ENCODE results near the gene EAPP.
"Not testable (repeated sequence)": the region's sequence is repeated elsewhere in the genome, so short reads cannot be mapped to it uniquely, and the experiment has no call there.

The EAPP gene

GRCh38 chr14:34482463-34482862 is 57.0 kb downstream of the EAPP start:
- no peak for DNase-seq (ENCODE audit: low read depth in 2 of 2)

DNA sequence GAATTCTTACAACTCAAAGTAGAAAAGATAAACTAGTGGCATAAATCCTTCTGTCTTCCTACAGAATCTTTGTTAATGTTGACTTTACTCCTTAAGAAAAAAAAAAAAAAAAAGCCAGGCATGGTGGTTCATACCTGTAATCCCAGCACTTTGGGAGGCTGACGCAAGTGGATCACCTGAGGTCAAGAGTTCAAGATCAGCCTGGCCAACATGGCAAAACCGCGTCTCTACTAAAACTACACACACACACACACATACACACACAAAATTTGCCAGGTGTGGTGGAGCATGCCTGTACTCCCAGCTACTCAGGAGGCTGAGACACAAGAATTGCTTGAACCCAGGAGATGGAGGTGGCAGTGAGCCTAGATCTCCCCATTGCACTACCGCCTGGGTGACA is 59.8 kb downstream of the EAPP start:
- DNase-seq (ENCODE audit: low read depth in 2 of 2) = no peak

- DNase-seq (ENCODE audit: low read depth in 2 of 2) = no peak
These were observed 61.2 kb downstream of the EAPP start for GRCh38 chr14:34478261-34478660.

DNA sequence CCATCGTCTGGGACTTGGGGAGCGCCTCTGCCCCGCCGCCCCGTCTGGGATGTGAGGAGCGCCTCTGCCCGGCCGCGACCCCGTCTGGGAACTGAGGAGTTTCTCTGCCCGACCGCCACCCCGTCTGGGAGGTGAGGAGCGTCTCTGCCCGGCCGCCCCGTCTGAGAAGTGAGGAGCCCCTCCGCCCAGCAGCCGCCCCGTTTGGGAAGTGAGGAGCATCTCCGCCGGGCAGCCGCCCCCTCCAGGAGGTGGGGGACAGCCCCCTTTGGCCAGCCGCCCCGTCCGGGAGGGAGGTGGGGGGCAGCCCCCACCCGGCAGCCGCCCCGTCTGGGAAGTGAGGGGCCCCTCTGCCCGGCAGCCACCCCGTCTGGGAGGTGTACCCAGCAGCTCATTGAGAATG is 63.5 kb downstream of the EAPP start:
- DNase-seq (ENCODE audit: low read depth in 2 of 2) = not testable (repeated sequence)

DNA sequence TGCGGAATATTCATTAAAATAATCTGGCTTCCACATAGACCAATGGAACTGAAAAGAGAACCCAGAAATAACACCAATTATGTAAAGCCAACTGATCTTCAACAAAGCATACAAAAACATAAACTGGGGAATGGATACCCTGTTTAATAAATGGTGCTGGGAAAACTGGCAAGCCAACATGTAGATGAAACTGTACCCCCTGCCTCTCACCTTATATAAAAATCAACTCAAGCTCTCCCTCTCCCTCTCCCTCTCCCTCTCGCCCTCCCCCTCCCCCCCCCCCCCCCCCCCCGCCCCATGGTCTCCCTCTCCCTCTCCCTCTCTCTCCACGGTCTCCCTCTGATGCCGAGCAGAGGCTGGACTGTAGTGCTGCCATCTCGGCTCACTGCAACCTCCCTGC is 64.3 kb downstream of the EAPP start:
- DNase-seq (ENCODE audit: low read depth in 2 of 2) = no peak

GRCh38 chr14:34474187-34474679 is 65.3 kb downstream of the EAPP start:
- no peak for DNase-seq (ENCODE audit: low read depth in 2 of 2)

DNA sequence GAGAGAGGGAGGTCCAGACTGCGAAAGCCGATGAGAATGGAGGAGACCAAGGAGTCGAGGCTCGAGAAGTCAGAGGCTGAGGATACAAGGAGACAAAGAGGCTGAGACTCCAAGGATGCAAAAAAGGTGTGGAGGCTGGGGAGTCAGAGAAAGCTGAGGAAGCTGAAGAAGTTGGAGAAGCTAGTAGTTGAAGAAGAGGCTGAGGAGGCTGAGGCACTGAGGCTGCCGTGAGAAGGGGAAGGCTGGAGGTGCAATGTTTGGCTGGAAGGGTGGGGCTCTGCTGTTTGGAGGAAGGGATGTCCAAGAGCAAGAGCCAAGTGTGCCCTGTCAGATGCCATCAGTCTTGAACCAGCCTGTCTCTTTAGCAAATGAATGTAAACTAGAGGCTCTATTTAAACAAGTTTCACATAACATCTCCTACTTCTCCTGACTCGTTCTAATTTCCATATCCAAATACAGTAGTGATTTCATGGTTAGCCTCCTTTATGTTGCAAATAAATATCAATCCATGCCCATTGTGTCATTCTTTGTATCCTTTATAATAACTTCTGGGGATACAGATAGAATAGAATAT is 66.7 kb downstream of the EAPP start:
- no peak for DNase-seq (ENCODE audit: low read depth in 2 of 2)

DNA sequence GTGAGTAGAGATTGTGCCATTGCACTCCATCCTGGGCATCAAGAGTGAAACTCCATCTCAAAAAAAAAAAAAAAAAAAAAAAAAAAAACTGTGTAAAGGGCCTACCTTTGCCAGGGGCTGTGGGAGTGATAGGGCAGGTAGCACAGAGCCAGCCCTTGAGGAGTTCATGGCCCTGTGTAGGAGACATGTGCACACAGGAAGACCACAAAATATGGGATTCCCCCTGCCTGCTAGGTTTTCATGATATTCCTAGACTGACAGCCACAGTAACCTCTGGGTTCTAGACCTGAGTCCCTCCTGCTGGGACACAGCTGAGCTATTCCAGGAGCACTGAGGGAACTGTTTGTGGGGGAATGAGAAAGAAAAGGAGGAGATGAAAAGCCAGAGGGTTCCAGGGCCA is 69.2 kb downstream of the EAPP start:
- DNase-seq (ENCODE audit: low read depth in 2 of 2) = no peak

- DNase-seq (ENCODE audit: low read depth in 2 of 2) = no peak
These were observed 72.8 kb downstream of the EAPP start for GRCh38 chr14:34466691-34467090.
